Muscle of leg (tissue), 16 donors: ENCODE measurements around the gene IGF2BP3. TPM values are rescaled to one million over a fixed set of nuclear protein-coding genes. Genes with fewer than 3 reads are reported as not detected.
"Not testable (repeated sequence)": the region's sequence is repeated elsewhere in the genome, so short reads cannot be mapped to it uniquely, and the experiment has no call there.

Experiments used
- DNase-seq: peaks from one replicate; pipeline ENCODE4 v3.0.0; 2013
- H3K27ac ChIP-seq: one replicate; pipeline ENCODE4 v1.5.1; 2013; ENCODE audit warnings: mild to moderate bottlenecking, low read length, control low read depth
- H3K27me3 ChIP-seq: one replicate; pipeline ENCODE4 v1.6.1; 2013; ENCODE audit warnings: low read length; ENCODE audit not compliant: control insufficient read depth, insufficient read depth
- H3K36me3 ChIP-seq: one replicate; pipeline ENCODE4 v1.6.1; 2013; ENCODE audit warnings: low read length; ENCODE audit not compliant: control insufficient read depth, insufficient read depth
- H3K4me1 ChIP-seq: one replicate; pipeline ENCODE4 v1.6.1; 2013; ENCODE audit warnings: low read length; ENCODE audit not compliant: control insufficient read depth, insufficient read depth
- H3K4me3 ChIP-seq: one replicate; pipeline ENCODE4 v1.5.1; 2013; ENCODE audit warnings: low read length, control low read depth
- H3K9me3 ChIP-seq: replicated peaks from 2 replicates; pipeline ENCODE4 v1.6.1; 2013; ENCODE audit warnings: low read depth, low read length; ENCODE audit not compliant: control insufficient read depth
- WGBS: methylation state at CpG from one replicate; pipeline ENCODE4 v1.1.5; 2013; ENCODE audit warnings: missing lambda C conversion rate; ENCODE audit not compliant: insufficient coverage; 5-methylcytosine and 5-hydroxymethylcytosine counted together
- long read RNA-seq, 11 donors: transcript quantifications; one replicate each; lab custom pipeline, GENCODE V29; 2026
- polyA plus RNA-seq, 8 donors: library from polyadenylated mRNA; unstranded; fragments of 120-200 nt; gene quantifications; one replicate each; pipeline versions ENCODE4 v1.2.1 to v1.2.3, GENCODE V29; 2013; ENCODE audit warnings: inconsistent platforms in 1 of 8, low replicate concordance in 1 of 8; ENCODE audit not compliant: insufficient read length in 8 of 8, insufficient read depth in 1 of 8
- total RNA-seq: library from RNA; stranded (reverse); fragments of 120-200 nt; gene quantifications from one replicate; pipeline ENCODE4 v1.2.4, GENCODE V29; 2013

Gene IGF2BP3
- total RNA-seq (26.8 TPM), polyA plus RNA-seq (10 to 100 TPM; 26.2 to 39.2 (median 31.5) TPM)
- long read RNA-seq, donor 1, full-length matches to known transcripts, result 1 of 1 reads
- long read RNA-seq, donor 1, partial matches to known transcripts, result 0 of 1 reads
- long read RNA-seq, donor 1, other reads (novel, unspliced or antisense), result 0 of 1 reads
- long read RNA-seq, donor 2, result 0 reads
- long read RNA-seq, donor 3, full-length matches to known transcripts, result 4 of 4 reads
- long read RNA-seq, donor 3, partial matches to known transcripts, result 0 of 4 reads
- long read RNA-seq, donor 3, other reads (novel, unspliced or antisense), result 0 of 4 reads
- long read RNA-seq, donor 4, partial matches to known transcripts, result 0 of 1 reads
- long read RNA-seq, donor 4, other reads (novel, unspliced or antisense), result 0 of 1 reads
- long read RNA-seq, donor 5, full-length matches to known transcripts, result 8 of 8 reads
- long read RNA-seq, donor 5, partial matches to known transcripts, result 0 of 8 reads
- long read RNA-seq, donor 5, other reads (novel, unspliced or antisense), result 0 of 8 reads
- long read RNA-seq, donor 6, full-length matches to known transcripts, result 6 of 16 reads
- long read RNA-seq, donor 6, partial matches to known transcripts, result 10 of 16 reads
- long read RNA-seq, donor 6, other reads (novel, unspliced or antisense), result 0 of 16 reads
- long read RNA-seq, donor 7, full-length matches to known transcripts, result 5 of 5 reads
- long read RNA-seq, donor 7, partial matches to known transcripts, result 0 of 5 reads
- long read RNA-seq, donor 7, other reads (novel, unspliced or antisense), result 0 of 5 reads
- long read RNA-seq, donor 8, full-length matches to known transcripts, result 2 of 2 reads
- long read RNA-seq, donor 8, partial matches to known transcripts, result 0 of 2 reads
- long read RNA-seq, donor 8, other reads (novel, unspliced or antisense), result 0 of 2 reads
- long read RNA-seq, donor 9, full-length matches to known transcripts, result 3 of 3 reads
- long read RNA-seq, donor 9, partial matches to known transcripts, result 0 of 3 reads
- long read RNA-seq, donor 9, other reads (novel, unspliced or antisense), result 0 of 3 reads
- long read RNA-seq, donor 10, full-length matches to known transcripts, result 4 of 4 reads
- long read RNA-seq, donor 10, partial matches to known transcripts, result 0 of 4 reads
- long read RNA-seq, donor 10, other reads (novel, unspliced or antisense), result 0 of 4 reads
- long read RNA-seq, donor 11, full-length matches to known transcripts, result 2 of 2 reads
- long read RNA-seq, donor 11, partial matches to known transcripts, result 0 of 2 reads
- long read RNA-seq, donor 11, other reads (novel, unspliced or antisense), result 0 of 2 reads

- WGBS, result 0% methylated on average over 12 of the region's 34 CpGs
- H3K27ac ChIP-seq, result peak within 1 kb of the TSS; percentile 98
Measured at GRCh38 chr7:23470330-23471105, at the start of gene IGF2BP3. IGF2BP3 (minus strand) TSS chr7:23470491; CDS start chr7:23470110, 381 bp downstream.

DNA sequence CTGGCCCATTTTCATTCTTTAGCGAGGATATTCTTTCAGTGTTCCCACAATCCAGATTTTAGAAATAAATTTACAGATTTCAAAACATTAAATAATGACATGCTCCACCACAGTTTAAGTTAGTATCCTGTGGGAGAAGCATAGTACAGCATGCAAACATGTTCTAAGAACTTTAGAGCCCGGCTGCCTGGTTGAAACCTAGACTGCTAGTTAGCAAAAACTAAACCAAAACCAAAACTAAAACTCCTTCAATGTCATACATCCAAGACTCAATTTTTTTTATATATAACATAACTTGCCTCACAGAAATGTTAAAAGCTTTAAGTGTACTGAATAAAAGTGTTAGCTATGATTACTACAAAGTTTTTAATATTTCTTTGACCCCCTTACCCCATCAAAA lies 44.5 kb upstream of the IGF2BP3 start:
- no peak for DNase-seq
- H3K27ac ChIP-seq, result no peak overlapping the region
- H3K4me1 ChIP-seq, result no peaks in the 10 kb centered on the region
- no peaks in the 10 kb centered on the region for H3K27me3 ChIP-seq
- WGBS, result no CpG with 5 or more reads among the region's 2 CpGs
- H3K36me3 ChIP-seq, result peaks cover 58% of the 10 kb centered on the region
- no peak overlapping the region for H3K4me3 ChIP-seq
- H3K9me3 ChIP-seq, result no peaks in the 10 kb centered on the region

More at GRCh38 chr7:23470330-23471105, at the start of gene IGF2BP3:
- Histone ChIP-seq H3K4me1 (peaks cover 18% of the 10 kb centered on the region), H3K9me3 (no peaks in the 10 kb centered on the region), H3K27me3 (peaks cover 5% of the 10 kb centered on the region), H3K4me3 (peak within 1 kb of the TSS; percentile 84), H3K36me3 (no peaks in the 10 kb centered on the region)
- DNase-seq, result peak; percentile 99

GRCh38 chr7:23513746-23514145 lies 43.5 kb upstream of the IGF2BP3 start:
- H3K36me3 ChIP-seq, result peaks cover 59% of the 10 kb centered on the region
- not testable (repeated sequence) for H3K4me1 ChIP-seq, H3K9me3 ChIP-seq, H3K27ac ChIP-seq, DNase-seq, H3K27me3 ChIP-seq, H3K4me3 ChIP-seq
- 80% methylated on average over 1 of the region's 6 CpGs for WGBS

DNA sequence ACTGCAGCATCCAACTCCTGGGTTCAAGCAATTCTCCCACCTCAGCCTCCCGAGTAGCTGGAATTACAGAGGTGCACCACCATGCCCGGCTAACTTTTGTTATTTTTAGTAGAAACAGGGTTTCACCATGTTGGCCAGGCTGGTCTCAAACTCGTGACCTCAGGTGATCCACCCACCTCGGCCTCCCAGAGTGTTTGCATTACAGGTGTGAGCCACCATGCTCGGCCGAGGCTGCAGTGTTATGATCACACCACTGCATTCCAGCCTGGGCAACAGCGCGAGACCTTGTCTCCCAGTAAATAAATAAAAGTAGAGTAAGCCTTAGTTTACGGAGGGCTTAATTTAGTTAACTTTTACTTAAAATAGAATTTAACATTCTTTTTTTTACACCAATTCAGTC lies 23.7 kb upstream of the IGF2BP3 start:
- Histone ChIP-seq H3K27me3 (no peaks in the 10 kb centered on the region), H3K36me3 (no peaks in the 10 kb centered on the region), H3K9me3 (no peaks in the 10 kb centered on the region), H3K27ac (no peak overlapping the region), H3K4me3 (no peak overlapping the region), H3K4me1 (peaks cover 7% of the 10 kb centered on the region)
- 96% methylated on average over 3 of the region's 9 CpGs for WGBS
- DNase-seq, result no peak

DNA sequence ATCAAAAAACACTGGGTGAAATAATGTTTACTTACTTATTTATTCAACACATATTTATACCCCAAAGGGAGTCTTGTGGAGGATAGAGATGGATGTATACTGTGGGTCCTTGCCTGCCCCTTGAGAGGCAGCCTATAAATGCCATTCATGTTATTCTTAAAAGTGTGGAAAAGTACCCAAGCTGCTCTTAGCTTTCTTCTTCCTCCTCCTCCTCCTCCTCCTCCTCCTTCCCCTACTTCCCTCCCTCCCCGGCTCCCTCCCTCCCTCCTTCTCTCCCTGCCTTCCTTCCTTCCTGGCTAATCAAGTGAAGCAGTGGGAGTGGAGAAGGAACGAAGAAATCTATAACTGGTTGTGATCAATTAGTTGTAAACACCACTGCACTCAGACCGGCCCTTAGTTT lies 21.2 kb upstream of the IGF2BP3 start:
- H3K27ac ChIP-seq, result no peak overlapping the region
- DNase-seq, result no peak
- H3K27me3 ChIP-seq, result no peaks in the 10 kb centered on the region
- H3K4me3 ChIP-seq, result no peak overlapping the region
- no CpG with 5 or more reads among the region's 3 CpGs for WGBS
- no peaks in the 10 kb centered on the region for H3K36me3 ChIP-seq
- H3K4me1 ChIP-seq, result peaks cover 7% of the 10 kb centered on the region
- no peaks in the 10 kb centered on the region for H3K9me3 ChIP-seq

- DNase-seq, result peak; percentile 80
- WGBS, result 35% methylated on average over 44 of the region's 56 CpGs
- Histone ChIP-seq H3K4me3 (peak overlapping the region; percentile 64), H3K36me3 (no peaks in the 10 kb centered on the region), H3K4me1 (peaks cover 7% of the 10 kb centered on the region), H3K27ac (peak overlapping the region; percentile 90), H3K9me3 (no peaks in the 10 kb centered on the region), H3K27me3 (no peaks in the 10 kb centered on the region)
Measured at GRCh38 chr7:23490357-23491135, 20.3 kb upstream of the IGF2BP3 start.

- not testable (repeated sequence) for H3K4me1 ChIP-seq, H3K4me3 ChIP-seq, H3K27me3 ChIP-seq, DNase-seq, H3K36me3 ChIP-seq, H3K9me3 ChIP-seq, H3K27ac ChIP-seq
- no CpG with 5 or more reads among the region's 13 CpGs for WGBS
Measured at GRCh38 chr7:23488714-23489113, 18.4 kb upstream of the IGF2BP3 start.

DNA sequence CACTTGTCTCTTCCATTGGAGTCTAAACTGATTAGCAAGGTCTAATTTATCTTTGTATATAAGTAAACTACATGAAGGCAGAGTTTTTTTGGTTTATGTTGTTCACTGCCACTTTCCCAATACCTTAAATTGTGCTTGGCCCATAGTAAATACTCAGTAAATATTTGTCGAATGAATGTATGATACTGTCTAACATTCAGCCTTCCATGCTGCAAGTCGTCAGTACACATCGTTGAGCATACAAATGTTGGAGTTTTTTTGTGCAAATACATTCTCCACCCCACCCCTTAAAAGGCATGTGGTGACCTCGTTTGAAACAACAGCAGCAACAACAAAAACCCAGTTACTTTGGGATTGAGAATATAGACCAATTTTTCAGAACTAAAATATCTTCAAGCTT lies 17.4 kb upstream of the IGF2BP3 start:
- WGBS, result no CpG with 5 or more reads among the region's 4 CpGs
- Histone ChIP-seq H3K4me3 (no peak overlapping the region), H3K4me1 (peaks cover 7% of the 10 kb centered on the region), H3K36me3 (no peaks in the 10 kb centered on the region), H3K27ac (no peak overlapping the region), H3K27me3 (no peaks in the 10 kb centered on the region), H3K9me3 (no peaks in the 10 kb centered on the region)
- no peak for DNase-seq
